ENCODE data around the gene ZNF584. TPM values are rescaled to one million over a fixed set of nuclear protein-coding genes. Genes with fewer than 3 reads are reported as not detected.
"Not testable (repeated sequence)": the region's sequence is repeated elsewhere in the genome, so short reads cannot be mapped to it uniquely, and the experiment has no call there.

ZNF584 gene
- total RNA-seq, 2 donors from 2014 or later, result 10.8 to 19.4 TPM

- no peaks in the 10 kb centered on the region for H3K4me1 ChIP-seq (replicated peaks)
- 89% methylated on average over 4 of the region's 4 CpGs for WGBS
- no peaks in the 10 kb centered on the region for H3K36me3 ChIP-seq
- no peaks in the 10 kb centered on the region for H3K9me3 ChIP-seq
- H3K4me3 ChIP-seq, result no peak overlapping the region
- DNase-seq (ENCODE audit: low spot score), result no peak
- intact Hi-C loops (cut with DNase I), result no loop called here
- H3K27me3 ChIP-seq (replicated peaks; ENCODE audit: insufficient read depth), result no peaks in the 10 kb centered on the region
- TF ChIP-seq POLR2A (IDR thresholded peaks at IDR 0.05) (no peak), POLR2AphosphoS5 (IDR thresholded peaks at IDR 0.05) (no peak), CTCF (IDR thresholded peaks at IDR 0.05) (no peak)
- no peak overlapping the region for H3K27ac ChIP-seq
These were observed 34.2 kb upstream of the ZNF584 start for GRCh38 chr19:58374200-58374599.

DNA sequence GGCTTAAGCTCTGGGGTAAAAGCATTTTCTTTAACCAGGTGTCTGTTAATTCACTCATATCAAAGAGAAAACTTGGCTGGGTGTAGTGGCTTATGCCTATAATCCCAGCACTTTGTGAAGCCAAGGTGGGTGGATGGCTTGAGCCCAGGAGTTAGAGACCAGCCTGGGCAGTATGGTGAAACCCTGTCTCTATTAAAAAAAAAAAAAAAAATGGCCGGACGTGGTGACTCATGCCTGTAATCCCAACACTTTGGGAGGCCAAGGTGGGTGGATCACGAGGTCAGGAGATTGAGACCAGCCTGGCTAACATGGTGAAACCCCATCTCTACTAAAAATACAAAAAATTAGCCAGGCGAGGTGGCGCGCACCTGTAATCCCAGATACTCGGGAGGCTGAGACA, 31.7 kb upstream of the ZNF584 start:
- H3K9me3 ChIP-seq; H3K27ac ChIP-seq; H3K27me3 ChIP-seq (replicated peaks; ENCODE audit: insufficient read depth); H3K4me1 ChIP-seq (replicated peaks); intact Hi-C loops (cut with DNase I); H3K4me3 ChIP-seq; H3K36me3 ChIP-seq; DNase-seq (ENCODE audit: low spot score): not testable (repeated sequence)
- 86% methylated on average over 7 of the region's 7 CpGs for WGBS

GRCh38 chr19:58379246-58379645, 29.2 kb upstream of the ZNF584 start:
- Histone ChIP-seq H3K9me3 (no peaks in the 10 kb centered on the region), H3K36me3 (no peaks in the 10 kb centered on the region), H3K27me3 (replicated peaks; ENCODE audit: insufficient read depth) (no peaks in the 10 kb centered on the region), H3K4me1 (replicated peaks) (peaks cover 4% of the 10 kb centered on the region), H3K27ac (no peak overlapping the region), H3K4me3 (no peak overlapping the region)
- WGBS, result 93% methylated on average over 5 of the region's 6 CpGs
- DNase-seq (ENCODE audit: low spot score), result no peak
- TF ChIP-seq POLR2AphosphoS5 (IDR thresholded peaks at IDR 0.05), result no peak
- TF ChIP-seq CTCF (IDR thresholded peaks at IDR 0.05), result no peak
- no peak for TF ChIP-seq POLR2A (IDR thresholded peaks at IDR 0.05)
- intact Hi-C loops (cut with DNase I), result no loop called here

DNA sequence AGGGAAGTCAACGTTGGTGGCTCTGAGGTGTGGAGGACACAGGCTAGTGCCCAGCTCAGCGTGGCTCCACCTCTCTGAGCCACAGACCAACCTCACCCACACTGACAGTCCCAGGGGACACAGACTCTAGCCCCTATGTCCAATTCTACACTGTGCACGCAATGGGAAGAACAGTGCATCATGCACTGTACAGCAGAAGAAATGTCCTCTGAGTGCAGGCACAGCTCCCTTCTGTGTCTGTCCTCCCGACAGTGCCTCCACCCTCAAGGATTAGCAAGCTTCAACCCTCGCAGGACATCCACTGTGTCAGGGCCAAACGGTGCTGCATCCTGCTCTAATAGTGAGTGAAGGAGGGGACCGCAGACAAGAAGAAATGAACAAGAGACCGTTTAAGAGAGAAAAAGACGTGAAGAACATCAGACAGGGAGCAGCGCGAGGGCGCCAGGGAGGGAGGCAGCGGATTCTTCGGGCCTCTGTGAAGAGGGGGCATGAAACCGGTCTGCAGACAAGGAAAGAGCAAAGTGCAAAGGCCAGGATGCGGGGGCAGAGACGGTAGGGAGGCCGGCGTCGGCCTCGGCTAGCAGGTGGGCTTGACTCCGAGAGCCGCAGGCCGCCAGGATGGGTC, 28.3 kb upstream of the ZNF584 start:
- Histone ChIP-seq H3K27ac (peak overlapping the region; percentile 95 to 97), H3K4me1 (replicated peaks) (peaks cover 4% of the 10 kb centered on the region), H3K27me3 (replicated peaks; ENCODE audit: insufficient read depth) (no peaks in the 10 kb centered on the region), H3K4me3 (peak overlapping the region; percentile 87), H3K36me3 (no peaks in the 10 kb centered on the region), H3K9me3 (no peaks in the 10 kb centered on the region)
- intact Hi-C loops (cut with DNase I), result loop anchor here (2.0 kb wide), 1 partner anchor 53 kb away; the partner anchor contains the start of gene ZSCAN22
- WGBS, result 4% methylated on average over 24 of the region's 24 CpGs
- no peak for DNase-seq (ENCODE audit: low spot score)
- no peak for TF ChIP-seq CTCF (IDR thresholded peaks at IDR 0.05)
- TF ChIP-seq POLR2A (IDR thresholded peaks at IDR 0.05), result no peak

- peak within 1 kb of the TSS; percentile 95 to 97 for H3K27ac ChIP-seq
- peak within 1 kb of the TSS; percentile 87 for H3K4me3 ChIP-seq
- peaks cover 10% of the 10 kb centered on the region for H3K4me1 ChIP-seq (replicated peaks)
- DNase-seq (ENCODE audit: low spot score), result peak; percentile 99
- H3K27me3 ChIP-seq (replicated peaks; ENCODE audit: insufficient read depth), result no peaks in the 10 kb centered on the region
- H3K36me3 ChIP-seq, result no peaks in the 10 kb centered on the region
- WGBS, result under 1% methylated on average over 76 of the region's 83 CpGs
- H3K9me3 ChIP-seq, result no peaks in the 10 kb centered on the region
- TF ChIP-seq POLR2A (IDR thresholded peaks at IDR 0.05) (peak; percentile 73), POLR2AphosphoS5 (IDR thresholded peaks at IDR 0.05) (peak; percentile 95), CTCF (IDR thresholded peaks at IDR 0.05) (peak in 2 of 4 experiments; percentile 38 to 55)
- intact Hi-C loops (cut with DNase I), result loop anchor here (2.0 kb wide), 1 partner anchor 54 kb away; the partner anchor contains the start of gene ZSCAN22
These were observed 27.6 kb upstream of the ZNF584 start, which contains the start of gene ZNF837 for GRCh38 chr19:58380662-58381459. Gene ZNF837 (minus strand): TSS chr19:58381030. CDS start chr19:58369332, 11,698 bp downstream.
